Measurements from ENCODE around the gene ADGRD2. TPM values are rescaled to one million over a fixed set of nuclear protein-coding genes. Genes with fewer than 3 reads are reported as not detected.

Gene ADGRD2
- total RNA-seq, 3 donors from 2014 or later = 2.6 to 2.9 TPM; not detected in 1

GRCh38 chr9:124411514-124412227 lies 38.6 kb upstream of the ADGRD2 start:
- H3K36me3 ChIP-seq = peaks cover 12% of the 10 kb centered on the region
- no peak for DNase-seq (ENCODE audit: low spot score in 2 of 2)
- H3K4me3 ChIP-seq = no peak overlapping the region
- TF ChIP-seq POLR2A (IDR thresholded peaks at IDR 0.05) = no peak
- no peak for TF ChIP-seq POLR2AphosphoS5 (IDR thresholded peaks at IDR 0.05)
- no peak for TF ChIP-seq CTCF (IDR thresholded peaks at IDR 0.05)
- no peaks in the 10 kb centered on the region for H3K27me3 ChIP-seq
- no peak overlapping the region for H3K27ac ChIP-seq
- H3K4me1 ChIP-seq = peaks cover 0 to 7% of the 10 kb centered on the region in 2 donors
- no peaks in the 10 kb centered on the region for H3K9me3 ChIP-seq
- intact Hi-C loops (cut with DNase I; ENCODE audit: low total_unique reads) = no loop called here

GRCh38 chr9:124412228-124412575 lies 38.0 kb upstream of the ADGRD2 start:
- peaks cover 12% of the 10 kb centered on the region for H3K36me3 ChIP-seq
- TF ChIP-seq CTCF (IDR thresholded peaks at IDR 0.05) = no peak

GRCh38 chr9:124414612-124415011 lies 35.6 kb upstream of the ADGRD2 start:
- DNase-seq (ENCODE audit: low spot score in 2 of 2) = no peak

More at GRCh38 chr9:124412228-124412575, 38.0 kb upstream of the ADGRD2 start:
- no peaks in the 10 kb centered on the region for H3K9me3 ChIP-seq
- peaks cover 0 to 7% of the 10 kb centered on the region in 2 donors for H3K4me1 ChIP-seq
- H3K27me3 ChIP-seq = no peaks in the 10 kb centered on the region
- no peak for DNase-seq (ENCODE audit: low spot score in 2 of 2)
- intact Hi-C loops (cut with DNase I; ENCODE audit: low total_unique reads) = no loop called here
- H3K4me3 ChIP-seq = no peak overlapping the region
- no peak overlapping the region for H3K27ac ChIP-seq

GRCh38 chr9:124415102-124415851 lies 35.0 kb upstream of the ADGRD2 start, which contains the start of gene PSMB7:
Gene PSMB7, minus strand, starts transcription at chr9:124415442. Its CDS starts 17 bp downstream, at chr9:124415425.
- peaks cover 12% of the 10 kb centered on the region for H3K36me3 ChIP-seq
- no peaks in the 10 kb centered on the region for H3K9me3 ChIP-seq
- peak; percentile 72 to 94 (median 79) for TF ChIP-seq POLR2AphosphoS5 (IDR thresholded peaks at IDR 0.05)
- peak; percentile 52 to 81 (median 81) for TF ChIP-seq CTCF (IDR thresholded peaks at IDR 0.05)
- TF ChIP-seq POLR2A (IDR thresholded peaks at IDR 0.05) = peak; percentile 48
- intact Hi-C loops (cut with DNase I; ENCODE audit: low total_unique reads) = no loop called here
- H3K27me3 ChIP-seq = no peaks in the 10 kb centered on the region
- peak; percentile 94 to 95 for DNase-seq (ENCODE audit: low spot score in 2 of 2)
- H3K4me1 ChIP-seq = peaks cover 0 to 7% of the 10 kb centered on the region in 2 donors
- peak within 1 kb of the TSS; percentile 71 to 75 for H3K27ac ChIP-seq
- peak within 1 kb of the TSS; percentile 85 to 94 (median 86) for H3K4me3 ChIP-seq

More at GRCh38 chr9:124414612-124415011, 35.6 kb upstream of the ADGRD2 start:
- TF ChIP-seq POLR2A (IDR thresholded peaks at IDR 0.05) = no peak
- no peak for TF ChIP-seq POLR2AphosphoS5 (IDR thresholded peaks at IDR 0.05)
- no peak for TF ChIP-seq CTCF (IDR thresholded peaks at IDR 0.05)
- Histone ChIP-seq H3K9me3 (no peaks in the 10 kb centered on the region), H3K4me3 (peak overlapping the region; percentile 85 to 94 (median 86)), H3K27me3 (no peaks in the 10 kb centered on the region), H3K36me3 (peaks cover 12% of the 10 kb centered on the region), H3K27ac (peak overlapping the region in 1 of 2 donors; percentile 75), H3K4me1 (peaks cover 0 to 7% of the 10 kb centered on the region in 2 donors)
- intact Hi-C loops (cut with DNase I; ENCODE audit: low total_unique reads) = no loop called here

Data from breast epithelium (tissue), 4 donors.